GM15510 (cell line): ENCODE measurements around the gene CIB4.

Experiments
- POLR2A ChIP-seq: IDR thresholded peaks from 3 replicates; pipeline ENCODE4 v1.6.1; 2011; ENCODE audit warnings: borderline replicate concordance; ENCODE audit not compliant: insufficient read length; ENCODE audit errors: extremely low read depth

Gene CIB4

GRCh38 chr2:26614216-26615138 is 26.7 kb downstream of the CIB4 start:
- no peak for TF ChIP-seq POLR2A

- TF ChIP-seq POLR2A, result no peak
Measured at GRCh38 chr2:26613241-26614215, 27.6 kb downstream of the CIB4 start.

- TF ChIP-seq POLR2A, result no peak
Measured at GRCh38 chr2:26612522-26613240, 28.5 kb downstream of the CIB4 start.

GRCh38 chr2:26612034-26612433 is 29.1 kb downstream of the CIB4 start:
- no peak for TF ChIP-seq POLR2A

- no peak for TF ChIP-seq POLR2A
Measured at GRCh38 chr2:26610504-26611335, 30.4 kb downstream of the CIB4 start.

GRCh38 chr2:26609839-26610277 is 31.3 kb downstream of the CIB4 start:
- no peak for TF ChIP-seq POLR2A

GRCh38 chr2:26609205-26609631 is 31.9 kb downstream of the CIB4 start:
- TF ChIP-seq POLR2A, result no peak

- TF ChIP-seq POLR2A, result no peak
Measured at GRCh38 chr2:26608557-26608956, 32.6 kb downstream of the CIB4 start.

- TF ChIP-seq POLR2A, result no peak
Measured at GRCh38 chr2:26607698-26608097, 33.5 kb downstream of the CIB4 start.

GRCh38 chr2:26606847-26607190 is 34.3 kb downstream of the CIB4 start:
- TF ChIP-seq POLR2A, result no peak

GRCh38 chr2:26605999-26606846 is 34.9 kb downstream of the CIB4 start:
- TF ChIP-seq POLR2A, result no peak

GRCh38 chr2:26605195-26605998 is 35.8 kb downstream of the CIB4 start:
- no peak for TF ChIP-seq POLR2A
